ENCODE data around the gene SNAP91. TPM values are rescaled to one million over a fixed set of nuclear protein-coding genes. Genes with fewer than 3 reads are reported as not detected.
"Not testable (repeated sequence)": the region's sequence is repeated elsewhere in the genome, so short reads cannot be mapped to it uniquely, and the experiment has no call there.

Gene SNAP91
- total RNA-seq (10 to 100 TPM in 3 of 10 donors, 1 to 10 TPM in 5, under 1 TPM in 2; 0.19 to 19.5 (median 4.9) TPM), polyA plus RNA-seq (1 to 10 TPM; 1.1 to 8.6 TPM)
- long read RNA-seq, donor 1, partial matches to known transcripts: 2 of 12 reads
- long read RNA-seq, donor 1, other reads (novel, unspliced or antisense): 10 of 12 reads
- long read RNA-seq, donor 2, partial matches to known transcripts: 2 of 13 reads
- long read RNA-seq, donor 2, other reads (novel, unspliced or antisense): 11 of 13 reads
- long read RNA-seq, donor 3, partial matches to known transcripts: 3 of 11 reads
- long read RNA-seq, donor 3, other reads (novel, unspliced or antisense): 8 of 11 reads

GRCh38 chr6:83708970-83709747, at the start of gene SNAP91:
Gene SNAP91 (minus strand): TSS chr6:83709101. CDS start chr6:83707927, 1,174 bp downstream.
- DNase-seq: peak in 1 of 2 donors; percentile 22
- TF ChIP-seq, protein P1, sequence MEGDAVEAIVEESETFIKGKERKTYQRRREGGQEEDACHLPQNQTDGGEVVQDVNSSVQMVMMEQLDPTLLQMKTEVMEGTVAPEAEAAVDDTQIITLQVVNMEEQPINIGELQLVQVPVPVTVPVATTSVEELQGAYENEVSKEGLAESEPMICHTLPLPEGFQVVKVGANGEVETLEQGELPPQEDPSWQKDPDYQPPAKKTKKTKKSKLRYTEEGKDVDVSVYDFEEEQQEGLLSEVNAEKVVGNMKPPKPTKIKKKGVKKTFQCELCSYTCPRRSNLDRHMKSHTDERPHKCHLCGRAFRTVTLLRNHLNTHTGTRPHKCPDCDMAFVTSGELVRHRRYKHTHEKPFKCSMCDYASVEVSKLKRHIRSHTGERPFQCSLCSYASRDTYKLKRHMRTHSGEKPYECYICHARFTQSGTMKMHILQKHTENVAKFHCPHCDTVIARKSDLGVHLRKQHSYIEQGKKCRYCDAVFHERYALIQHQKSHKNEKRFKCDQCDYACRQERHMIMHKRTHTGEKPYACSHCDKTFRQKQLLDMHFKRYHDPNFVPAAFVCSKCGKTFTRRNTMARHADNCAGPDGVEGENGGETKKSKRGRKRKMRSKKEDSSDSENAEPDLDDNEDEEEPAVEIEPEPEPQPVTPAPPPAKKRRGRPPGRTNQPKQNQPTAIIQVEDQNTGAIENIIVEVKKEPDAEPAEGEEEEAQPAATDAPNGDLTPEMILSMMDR (IDR thresholded peaks at IDR 0.05): no peak
- Histone ChIP-seq H3K27me3 (peaks cover 14 to 71% (median 53%) of the 10 kb centered on the region in 7 donors), H3K27ac (peak within 1 kb of the TSS in 2 of 10 donors; percentile 10 to 47), H3K4me1 (peaks cover 0 to 14% (median 5%) of the 10 kb centered on the region in 9 donors), H3K36me3 (no peaks in the 10 kb centered on the region), H3K4me3 (peak within 1 kb of the TSS; percentile 35 to 54 (median 50)), H3K9me3 (peaks cover 0 to 23% (median 4%) of the 10 kb centered on the region in 11 donors)
- intact Hi-C loops (cut with DNase I): no loop called here
- peak in 6 of 8 donors; percentile 55 to 90 (median 78) for ATAC-seq
- 1% methylated on average over 80 to 82 of the region's 83 CpGs for WGBS, 2 donors

DNA sequence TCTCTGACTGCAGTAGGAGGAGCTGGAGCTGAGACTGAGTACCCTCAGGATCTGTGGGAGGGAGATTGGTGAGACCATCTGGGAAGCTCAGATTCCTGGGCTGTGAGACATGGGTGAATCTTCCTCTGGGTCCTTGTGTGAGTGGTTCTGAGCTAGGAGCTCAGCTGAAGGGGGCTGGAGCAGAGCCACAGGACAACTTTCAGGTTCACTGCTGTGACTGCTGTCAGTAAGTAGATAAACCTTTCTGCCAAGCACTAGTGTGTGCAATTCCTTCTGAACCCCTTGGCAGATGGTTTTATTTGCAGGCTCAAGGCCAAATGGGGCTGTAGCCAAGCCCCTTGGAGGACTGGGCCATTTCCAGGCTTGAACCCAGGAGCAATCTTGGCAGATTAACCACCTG, 49.6 kb upstream of the SNAP91 start:
- TF ChIP-seq, protein P1 (IDR thresholded peaks at IDR 0.05): no peak
- ATAC-seq (peak in 3 of 8 donors; percentile 29 to 87 (median 69)), DNase-seq (no peak)
- H3K27ac ChIP-seq: no peak overlapping the region
- H3K9me3 ChIP-seq: peaks cover 0 to 47% (median 25%) of the 10 kb centered on the region in 11 donors
- no peak overlapping the region for H3K4me3 ChIP-seq
- no peaks in the 10 kb centered on the region for H3K27me3 ChIP-seq
- no peaks in the 10 kb centered on the region for H3K36me3 ChIP-seq
- intact Hi-C loops (cut with DNase I): no loop called here
- no peaks in the 10 kb centered on the region for H3K4me1 ChIP-seq

- TF ChIP-seq, protein P1 (IDR thresholded peaks at IDR 0.05): no peak
- no peak for ATAC-seq
- no peaks in the 10 kb centered on the region for H3K27me3 ChIP-seq
- no peak overlapping the region for H3K4me3 ChIP-seq
- peaks cover 0 to 61% (median 30%) of the 10 kb centered on the region in 11 donors for H3K9me3 ChIP-seq
- no peaks in the 10 kb centered on the region for H3K4me1 ChIP-seq
- intact Hi-C loops (cut with DNase I): no loop called here
- no peak overlapping the region for H3K27ac ChIP-seq
- DNase-seq: no peak
- no peaks in the 10 kb centered on the region for H3K36me3 ChIP-seq
Observed at GRCh38 chr6:83757021-83757420, 48.1 kb upstream of the SNAP91 start.

DNA sequence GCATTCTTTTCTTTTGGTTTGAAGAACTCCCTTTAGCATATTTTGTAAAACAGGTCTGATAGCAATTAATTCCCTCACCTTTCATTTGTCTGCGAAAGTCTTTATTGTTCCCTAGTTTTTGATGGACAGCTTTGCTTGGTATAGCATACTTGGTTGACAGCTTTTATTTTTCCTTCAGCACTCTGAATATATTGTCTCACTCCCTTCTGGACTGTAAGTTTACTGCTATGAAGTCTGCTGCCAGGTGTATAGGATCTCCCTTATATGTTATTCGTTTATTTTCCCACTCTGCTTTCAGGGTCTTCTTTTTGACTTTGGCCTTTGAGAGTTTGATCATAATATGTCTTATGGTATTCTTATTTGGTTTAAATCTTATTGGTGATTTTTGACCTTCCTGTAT, 47.7 kb upstream of the SNAP91 start:
- DNase-seq (no peak), ATAC-seq (no peak)
- Histone ChIP-seq H3K27me3 (no peaks in the 10 kb centered on the region), H3K4me3 (no peak overlapping the region), H3K9me3 (peaks cover 0 to 61% (median 30%) of the 10 kb centered on the region in 11 donors), H3K36me3 (no peaks in the 10 kb centered on the region), H3K4me1 (no peaks in the 10 kb centered on the region), H3K27ac (no peak overlapping the region)
- TF ChIP-seq, protein P1 (IDR thresholded peaks at IDR 0.05): no peak
- 84 to 86% methylated on average over 2 of the region's 2 CpGs for WGBS, 2 donors
- intact Hi-C loops (cut with DNase I): no loop called here

GRCh38 chr6:83752375-83752774, 43.5 kb upstream of the SNAP91 start:
- H3K36me3 ChIP-seq; ATAC-seq; H3K27ac ChIP-seq; DNase-seq; H3K4me1 ChIP-seq; intact Hi-C loops (cut with DNase I); H3K27me3 ChIP-seq; H3K4me3 ChIP-seq: not testable (repeated sequence)
- WGBS, 2 donors: 80 to 84% methylated on average over 5 of the region's 5 CpGs
- H3K9me3 ChIP-seq: peaks cover 0 to 48% (median 27%) of the 10 kb centered on the region in 11 donors
